Measurements from ENCODE around the gene ARL11. TPM values are rescaled to one million over a fixed set of nuclear protein-coding genes. Genes with fewer than 3 reads are reported as not detected.
A peak's percentile ranks its signal among the peaks of the same experiment; 100 is the strongest.

ARL11 gene
- total RNA-seq, 6 experiments from 2014 or later: not detected

DNA sequence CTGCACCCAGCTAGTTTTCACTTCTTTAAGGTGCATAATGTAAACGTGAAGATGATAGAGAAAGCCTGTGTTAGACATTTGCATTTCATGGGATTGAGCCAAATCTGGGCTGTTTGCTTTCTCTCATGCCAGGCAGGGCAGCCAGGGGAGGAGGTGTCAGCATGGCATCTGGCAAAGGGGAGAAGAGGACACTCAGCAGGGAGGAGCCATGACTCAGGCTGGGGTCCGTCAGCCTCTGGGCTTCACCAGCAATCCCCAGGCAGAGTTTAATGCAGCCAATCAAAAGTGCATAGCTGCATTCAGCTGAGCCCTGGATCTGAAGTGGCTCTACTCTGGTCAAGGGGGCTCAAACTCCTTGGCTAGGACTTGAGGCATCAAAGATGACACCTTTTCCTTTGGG lies 39.5 kb downstream of the ARL11 start:
- no peak for DNase-seq
- TF ChIP-seq CTCF (IDR thresholded peaks at IDR 0.05): no peak
- Mint-ChIP-seq H3K36me3 (ENCODE audit: low read depth) (peaks cover 21% of the 10 kb centered on the region), H3K9me3 (no peaks in the 10 kb centered on the region), H3K27ac (peak overlapping the region; percentile 40; the same call in 1 of the 2 replicates), H3K4me1 (ENCODE audit: low read depth) (peaks cover 38% of the 10 kb centered on the region), H3K27me3 (ENCODE audit: insufficient read depth) (no peaks in the 10 kb centered on the region; the same call in 1 of the 2 replicates), H3K4me3 (no peak overlapping the region)

GRCh38 chr13:49669735-49670309 lies 41.5 kb downstream of the ARL11 start:
- peak overlapping the region; percentile 20 for H3K27ac Mint-ChIP-seq
- no peaks in the 10 kb centered on the region for H3K9me3 Mint-ChIP-seq
- peaks cover 38% of the 10 kb centered on the region for H3K4me1 Mint-ChIP-seq (ENCODE audit: low read depth)
- H3K36me3 Mint-ChIP-seq (ENCODE audit: low read depth): peaks cover 27% of the 10 kb centered on the region
- TF ChIP-seq CTCF (IDR thresholded peaks at IDR 0.05): peak; percentile 85
- no peak overlapping the region for H3K4me3 Mint-ChIP-seq
- DNase-seq: peak; percentile 57
- no peaks in the 10 kb centered on the region; the same call in 1 of the 2 replicates for H3K27me3 Mint-ChIP-seq (ENCODE audit: insufficient read depth)

- H3K4me3 Mint-ChIP-seq: no peak overlapping the region
- H3K4me1 Mint-ChIP-seq (ENCODE audit: low read depth): peaks cover 38% of the 10 kb centered on the region
- peak overlapping the region; percentile 9; the same call in 1 of the 2 replicates for H3K27ac Mint-ChIP-seq
- no peaks in the 10 kb centered on the region; the same call in 1 of the 2 replicates for H3K27me3 Mint-ChIP-seq (ENCODE audit: insufficient read depth)
- H3K36me3 Mint-ChIP-seq (ENCODE audit: low read depth): peaks cover 26% of the 10 kb centered on the region
- DNase-seq: no peak
- no peaks in the 10 kb centered on the region for H3K9me3 Mint-ChIP-seq
- no peak for TF ChIP-seq CTCF (IDR thresholded peaks at IDR 0.05)
Measured at GRCh38 chr13:49670828-49671227, 42.5 kb downstream of the ARL11 start.

GRCh38 chr13:49676581-49677298 lies 48.4 kb downstream of the ARL11 start:
- no peak overlapping the region for H3K27ac Mint-ChIP-seq
- H3K36me3 Mint-ChIP-seq (ENCODE audit: low read depth): peaks cover 32% of the 10 kb centered on the region
- H3K27me3 Mint-ChIP-seq (ENCODE audit: insufficient read depth): no peaks in the 10 kb centered on the region; the same call in 1 of the 2 replicates
- no peaks in the 10 kb centered on the region for H3K9me3 Mint-ChIP-seq
- TF ChIP-seq CTCF (IDR thresholded peaks at IDR 0.05): no peak
- no peak for DNase-seq
- H3K4me3 Mint-ChIP-seq: no peak overlapping the region
- H3K4me1 Mint-ChIP-seq (ENCODE audit: low read depth): peaks cover 8% of the 10 kb centered on the region

DNA sequence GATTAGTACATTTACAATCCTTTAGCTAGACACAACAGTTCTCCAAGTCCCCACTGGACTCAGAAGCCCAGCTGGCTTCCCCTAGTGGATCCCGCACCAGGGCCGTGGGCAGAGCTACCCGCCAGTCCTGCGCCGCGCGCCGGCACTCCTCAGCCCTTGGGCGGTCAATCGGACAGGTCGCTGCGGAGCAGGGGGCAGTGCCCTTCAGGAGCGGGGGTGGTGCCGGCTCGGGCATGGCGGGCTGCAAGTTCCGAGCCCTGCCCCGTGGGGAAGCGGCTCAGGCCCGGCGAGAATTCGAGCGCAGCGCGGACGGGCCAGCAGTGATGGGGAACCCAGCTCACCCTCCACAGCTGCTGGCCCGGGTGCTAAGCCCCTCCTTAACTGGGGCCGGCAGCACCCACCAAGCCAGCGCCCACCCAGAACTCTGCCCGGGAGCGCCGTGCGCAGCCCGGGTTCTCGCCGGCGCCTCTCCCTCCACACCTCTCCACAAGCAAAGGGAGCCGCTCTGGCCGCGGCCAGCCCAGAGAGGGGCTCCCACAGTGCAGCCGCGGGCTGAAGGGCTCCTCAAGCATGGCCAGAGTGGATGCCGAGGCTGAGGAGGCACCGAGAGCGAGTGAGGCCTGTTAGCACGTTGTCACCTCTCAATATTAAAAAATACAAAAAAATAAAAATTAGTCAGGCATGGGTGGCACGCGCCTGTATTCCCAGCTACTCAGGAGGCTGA lies 50.0 kb downstream of the ARL11 start:
- H3K27me3 Mint-ChIP-seq (ENCODE audit: insufficient read depth): no peaks in the 10 kb centered on the region
- no peaks in the 10 kb centered on the region for H3K9me3 Mint-ChIP-seq
- peaks cover 32% of the 10 kb centered on the region for H3K36me3 Mint-ChIP-seq (ENCODE audit: low read depth)
- H3K4me1 Mint-ChIP-seq (ENCODE audit: low read depth): peaks cover 12% of the 10 kb centered on the region
- DNase-seq: no peak
- no peak overlapping the region for H3K27ac Mint-ChIP-seq
- H3K4me3 Mint-ChIP-seq: no peak overlapping the region
- TF ChIP-seq CTCF (IDR thresholded peaks at IDR 0.05): no peak
